Endothelial cell of umbilical vein (primary cell): ENCODE results near the gene FLVCR2. TPM values are rescaled to one million over a fixed set of nuclear protein-coding genes. Genes with fewer than 3 reads are reported as not detected.

Source experiments
- BruUV-seq: library from RNA; stranded (reverse); fragments of 400-500 nt; replicated peaks from 2 replicates; lab custom pipeline; 2021; lab: Mats Ljungman, UMichigan
- CTCF ChIA-PET: fragments of 300-600, 350-600 bp; sonication (Branson Sonifier 250); formaldehyde crosslinking; loops from one replicate; lab custom pipeline; 2021; ENCODE audit warnings: antibody characterized with exemption, inconsistent platforms; lab: Charles Lee
- POLR2A ChIA-PET: fragments of 300-600, 350-600 bp; sonication (Branson Sonifier 250); formaldehyde crosslinking; loops from one replicate; lab custom pipeline; 2021; ENCODE audit warnings: antibody characterized with exemption, inconsistent platforms; lab: Charles Lee
- DNase-seq: peaks from one replicate; pipeline ENCODE4 v3.0.0-alpha.2; 2011; ENCODE audit warnings: low read depth, low spot score
- FAIRE-seq: peaks from 2 replicates; lab custom pipeline; 2011; peaks lifted over from hg19 to GRCh38; lab: Jason Lieb, UNC
- H2AFZ ChIP-seq: 2 replicates; pipeline ENCODE4 v1.6.0; 2012; ENCODE audit warnings: low read depth, low read length, control low read depth, inconsistent platforms
- H3K27ac ChIP-seq: 2 replicates; pipeline ENCODE4 v1.5.1; 2011; ENCODE audit warnings: low read depth, mild to moderate bottlenecking, control low read depth, low read length, moderate library complexity; ENCODE audit not compliant: insufficient read depth
- H3K27me3 ChIP-seq, 2 experiments: 2 replicates each; pipeline versions ENCODE4 v1.6.0 to v1.6.1; 2011; ENCODE audit warnings: low read length in 2 of 2, mixed read lengths in 1 of 2; ENCODE audit not compliant: control insufficient read depth in 2 of 2, insufficient read depth in 2 of 2
- H3K36me3 ChIP-seq, 2 experiments: 2 replicates in 1 of 2; 3 replicates in 1 of 2; pipeline ENCODE4 v1.5.1; 2011; ENCODE audit warnings: low read length in 2 of 2, mild to moderate bottlenecking in 1 of 2, moderate library complexity in 1 of 2; ENCODE audit not compliant: control insufficient read depth in 2 of 2, insufficient read depth in 2 of 2; ENCODE audit errors: extremely low read depth in 1 of 2
- H3K4me1 ChIP-seq: 3 replicates; pipeline ENCODE4 v1.5.1; 2011; ENCODE audit warnings: mild to moderate bottlenecking, low read length; ENCODE audit not compliant: control insufficient read depth, insufficient read depth; ENCODE audit errors: extremely low read depth
- H3K4me2 ChIP-seq: 2 replicates; pipeline ENCODE4 v1.6.1; 2011; ENCODE audit warnings: low read length, control low read depth, mixed read lengths; ENCODE audit not compliant: insufficient read depth
- H3K4me3 ChIP-seq, 3 experiments: fragments of 200-600 bp in 1 of 3; sonication (generic), shearing (Covaris generic) in 1 of 3; replicated peaks in 1 of 3; 2 replicates each; pipeline ENCODE4 v1.5.1; 2011 to 2016; ENCODE audit warnings: control low read depth in 3 of 3, low read length in 3 of 3, mild to moderate bottlenecking in 2 of 3, inconsistent platforms in 1 of 3, low read depth in 1 of 3, moderate library complexity in 1 of 3; ENCODE audit not compliant: insufficient read depth in 1 of 3
- H3K79me2 ChIP-seq: 2 replicates; pipeline ENCODE4 v1.6.0; 2012; ENCODE audit warnings: low read length, inconsistent platforms; ENCODE audit not compliant: control insufficient read depth, insufficient read depth
- H3K9ac ChIP-seq: replicated peaks from 2 replicates; pipeline ENCODE3; 2011; ENCODE audit warnings: low read length, control low read depth; ENCODE audit not compliant: insufficient read depth; ENCODE audit errors: extremely low read depth
- H3K9me1 ChIP-seq: replicated peaks from 3 replicates; pipeline ENCODE4 v1.6.0; 2011; ENCODE audit warnings: mild to moderate bottlenecking, low read length; ENCODE audit not compliant: control insufficient read depth, insufficient read depth; ENCODE audit errors: extremely low read depth
- H3K9me3 ChIP-seq: replicated peaks from 2 replicates; pipeline ENCODE4 v1.5.1; 2012; ENCODE audit warnings: low read length, inconsistent platforms; ENCODE audit not compliant: control insufficient read depth, insufficient read depth
- H4K20me1 ChIP-seq: replicated peaks from 2 replicates; pipeline ENCODE3; 2011; ENCODE audit warnings: mild to moderate bottlenecking, low read length; ENCODE audit not compliant: control insufficient read depth, insufficient read depth; ENCODE audit errors: extremely low read depth
- EZH2 ChIP-seq: IDR thresholded peaks from 2 replicates; pipeline ENCODE4 v1.6.1; 2012; ENCODE audit warnings: borderline replicate concordance, low read depth, mild to moderate bottlenecking, moderate library complexity, low read length, inconsistent platforms; ENCODE audit not compliant: severe bottlenecking
- FOS ChIP-seq: IDR thresholded peaks from 2 replicates; pipeline ENCODE4 v1.6.1; 2011; ENCODE audit warnings: mild to moderate bottlenecking, low read length, moderate library complexity, borderline replicate concordance; ENCODE audit not compliant: insufficient read depth
- GATA2 ChIP-seq: IDR thresholded peaks from 2 replicates; pipeline ENCODE4 v1.7.0; 2011; ENCODE audit warnings: low read depth, mild to moderate bottlenecking, moderate library complexity, mixed read lengths, low read length; ENCODE audit not compliant: insufficient read length, insufficient read depth
- JUN ChIP-seq: IDR thresholded peaks from 2 replicates; pipeline ENCODE4 v1.6.1; 2011; ENCODE audit warnings: borderline replicate concordance, low read depth; ENCODE audit not compliant: insufficient read length, insufficient read depth
- MYC ChIP-seq: IDR thresholded peaks from one replicate; pipeline ENCODE4 v1.6.1; 2011; ENCODE audit warnings: mild to moderate bottlenecking, low read depth, low read length
- POLR2A ChIP-seq: IDR thresholded peaks from 2 replicates; pipeline ENCODE4 v1.6.1; 2012; ENCODE audit warnings: low read depth, mild to moderate bottlenecking, control low read depth, low read length
- dilution Hi-C: fragments of 300-500 bp; cut with MboI; formaldehyde crosslinking; loops from one replicate; pipeline ENCODE4 v1.15.0; 2019; ENCODE audit warnings: low sequenced_read_pairs; ENCODE audit not compliant: extremely low pct_ligation_motif_present
- intact Hi-C: fragments of 100-400 bp; cut with micrococcal nuclease; formaldehyde crosslinking; loops from one replicate; pipeline ENCODE4 v1.10.0; 2022
- polyA plus RNA-seq, 4 experiments: library from polyadenylated mRNA; depleted of rRNA in 3 of 4; stranded (reverse) in 3 of 4; unstranded in 1 of 4; fragments of >200 nt; gene quantifications; 2 replicates each; pipeline versions ENCODE4 v1.2.1 to v1.2.3, GENCODE V29; 2011 to 2012; ENCODE audit warnings: missing spikeins in 1 of 4
- total RNA-seq: library from RNA; stranded (reverse); gene quantifications from 2 replicates; pipeline ENCODE4 v1.2.3, GENCODE V29; 2021

FLVCR2 gene
- total and polyA plus RNA-seq, 2 donors (not counting 3 experiments of a cell fraction or from before 2014, with no cell fraction given) = 1.4 to 4.9 TPM

- H3K9me3 ChIP-seq = no peaks in the 10 kb centered on the region
- BruUV-seq = no TSS peak
- TF ChIP-seq EZH2 (no peak), POLR2A (no peak), JUN (no peak), MYC (no peak), GATA2 (no peak)
- H3K4me1 ChIP-seq = peaks cover 16% of the 10 kb centered on the region
- H3K9ac ChIP-seq = no peak overlapping the region
- H3K36me3 ChIP-seq = peaks cover 8 to 13% of the 10 kb centered on the region in 2 experiments
- ChIA-PET CTCF (interaction anchor here (0.9 to 14.6 kb wide), 4 partner anchors 7 to 86 kb away, joined by 3 to 309 read pairs (median 5); partner anchors contain the start of gene FLVCR2), POLR2A (no interaction called here)
- no peak for FAIRE-seq
- H3K9me1 ChIP-seq = no peaks in the 10 kb centered on the region
- H3K4me3 ChIP-seq = no peak overlapping the region
- DNase-seq = no peak
- intact Hi-C loops (loop anchor here (5.0 kb wide), 1 partner anchor 124 kb away; the partner anchor contains the start of gene BATF), dilution Hi-C loops (no loop called here)
- H3K79me2 ChIP-seq = no peaks in the 10 kb centered on the region
- no peaks in the 10 kb centered on the region for H4K20me1 ChIP-seq
- H3K27me3 ChIP-seq = no peaks in the 10 kb centered on the region
- H2AFZ ChIP-seq = no peak overlapping the region
- H3K27ac ChIP-seq = no peak overlapping the region
- no peak overlapping the region for H3K4me2 ChIP-seq
Measured at GRCh38 chr14:75646762-75647161, 68.3 kb downstream of the FLVCR2 start.

- DNase-seq (peak; percentile 6), FAIRE-seq (no peak)
- Histone ChIP-seq H3K4me3 (no peak overlapping the region), H3K9me1 (no peaks in the 10 kb centered on the region), H3K9me3 (no peaks in the 10 kb centered on the region), H3K27me3 (no peaks in the 10 kb centered on the region), H2AFZ (no peak overlapping the region), H4K20me1 (no peaks in the 10 kb centered on the region), H3K4me2 (no peak overlapping the region), H3K9ac (no peak overlapping the region), H3K4me1 (peaks cover 16% of the 10 kb centered on the region), H3K79me2 (no peaks in the 10 kb centered on the region), H3K27ac (no peak overlapping the region), H3K36me3 (peaks cover 12 to 18% of the 10 kb centered on the region in 2 experiments)
- dilution Hi-C loops (no loop called here), intact Hi-C loops (loop anchor here (1.0 to 5.0 kb wide), 2 partner anchors 42 to 125 kb away; partner anchors contain the start of gene BATF)
- no TSS peak for BruUV-seq
- ChIA-PET CTCF (interaction anchor here (14.6 kb wide), 1 partner anchor 72 kb away, joined by 309 read pairs; the partner anchor contains the start of gene FLVCR2), POLR2A (no interaction called here)
- no peak for TF ChIP-seq FOS
- TF ChIP-seq POLR2A = no peak
- TF ChIP-seq GATA2 = no peak
Measured at GRCh38 chr14:75647640-75648039, 69.2 kb downstream of the FLVCR2 start.
